Mucosa of rectum (tissue), 2 donors: ENCODE data around the gene NOP56.

Experiments
- H3K27ac ChIP-seq, 2 donors: one replicate each; pipeline ENCODE4 v1.7.0; 2013; ENCODE audit warnings: inconsistent platforms in 2 of 2, low read depth in 2 of 2, low read length in 2 of 2
- H3K27me3 ChIP-seq, 2 donors: one replicate each; pipeline ENCODE4 v1.7.0; 2013; ENCODE audit warnings: low read length in 2 of 2; ENCODE audit not compliant: control insufficient read depth in 2 of 2, insufficient read depth in 2 of 2
- H3K36me3 ChIP-seq, 2 donors: one replicate each; pipeline ENCODE4 v1.7.0; 2013; ENCODE audit warnings: low read length in 2 of 2; ENCODE audit not compliant: control insufficient read depth in 2 of 2, insufficient read depth in 2 of 2
- H3K4me1 ChIP-seq, 2 donors: one replicate each; pipeline ENCODE4 v1.7.0; 2013; ENCODE audit warnings: low read length in 2 of 2, mild to moderate bottlenecking in 1 of 2; ENCODE audit not compliant: control insufficient read depth in 2 of 2, insufficient read depth in 2 of 2
- H3K4me3 ChIP-seq, 2 donors: one replicate each; pipeline ENCODE4 v1.7.0; 2013; ENCODE audit warnings: low read length in 2 of 2
- H3K9ac ChIP-seq, 2 donors: one replicate each; pipeline ENCODE4 v1.7.0; 2013; ENCODE audit warnings: low read length in 2 of 2, low read depth in 1 of 2, mild to moderate bottlenecking in 1 of 2
- H3K9me3 ChIP-seq, 2 donors: one replicate each; pipeline ENCODE4 v1.7.0; 2013; ENCODE audit warnings: low read length in 2 of 2; ENCODE audit not compliant: control insufficient read depth in 2 of 2
- donor health status: healthy.
- donor health status: Normal muscosa, but diverticular disease.

The NOP56 gene

GRCh38 chr20:2651772-2652723 lies at the start of gene NOP56:
Gene NOP56, plus strand, starts transcription at chr20:2652632. Its CDS starts 29 bp downstream, at chr20:2652661.
- H3K4me3 ChIP-seq, result peak within 1 kb of the TSS; percentile 91 to 97
- H3K9ac ChIP-seq, result peak within 1 kb of the TSS; percentile 81 to 85
- H3K27me3 ChIP-seq, result no peaks in the 10 kb centered on the region
- peaks cover 27 to 32% of the 10 kb centered on the region in 2 donors for H3K36me3 ChIP-seq
- peaks cover 12 to 17% of the 10 kb centered on the region in 2 donors for H3K4me1 ChIP-seq
- no peaks in the 10 kb centered on the region for H3K9me3 ChIP-seq
- peak within 1 kb of the TSS; percentile 76 to 91 for H3K27ac ChIP-seq

GRCh38 chr20:2602746-2603145 lies 49.7 kb upstream of the NOP56 start:
- no peak overlapping the region for H3K27ac ChIP-seq
- peak overlapping the region; percentile 54 to 56 for H3K4me3 ChIP-seq
- no peak overlapping the region for H3K9ac ChIP-seq
- H3K36me3 ChIP-seq, result no peaks in the 10 kb centered on the region
- H3K4me1 ChIP-seq, result peaks cover 3 to 19% of the 10 kb centered on the region in 2 donors
- peaks cover 0 to 5% of the 10 kb centered on the region in 2 donors for H3K9me3 ChIP-seq
- no peaks in the 10 kb centered on the region for H3K27me3 ChIP-seq

- Histone ChIP-seq H3K9me3 (peaks cover 0 to 5% of the 10 kb centered on the region in 2 donors), H3K27me3 (no peaks in the 10 kb centered on the region), H3K4me1 (peaks cover 0 to 19% of the 10 kb centered on the region in 2 donors), H3K4me3 (peak overlapping the region in 1 of 2 donors; percentile 20), H3K9ac (no peak overlapping the region), H3K27ac (no peak overlapping the region), H3K36me3 (no peaks in the 10 kb centered on the region)
Observed at GRCh38 chr20:2603816-2604505, 48.5 kb upstream of the NOP56 start.

GRCh38 chr20:2604506-2604835 lies 48.0 kb upstream of the NOP56 start:
- Histone ChIP-seq H3K4me1 (peaks cover 0 to 19% of the 10 kb centered on the region in 2 donors), H3K9ac (no peak overlapping the region), H3K27me3 (no peaks in the 10 kb centered on the region), H3K9me3 (peaks cover 0 to 5% of the 10 kb centered on the region in 2 donors), H3K36me3 (no peaks in the 10 kb centered on the region), H3K27ac (peak overlapping the region in 1 of 2 donors; percentile 29), H3K4me3 (no peak overlapping the region)

- Histone ChIP-seq H3K27ac (no peak overlapping the region), H3K27me3 (no peaks in the 10 kb centered on the region), H3K4me3 (no peak overlapping the region), H3K9ac (no peak overlapping the region), H3K9me3 (peaks cover 0 to 5% of the 10 kb centered on the region in 2 donors), H3K4me1 (peaks cover 0 to 9% of the 10 kb centered on the region in 2 donors), H3K36me3 (no peaks in the 10 kb centered on the region)
Observed at GRCh38 chr20:2606507-2607006, 45.9 kb upstream of the NOP56 start.

- no peak overlapping the region for H3K4me3 ChIP-seq
- H3K9ac ChIP-seq, result no peak overlapping the region
- H3K9me3 ChIP-seq, result peaks cover 0 to 5% of the 10 kb centered on the region in 2 donors
- no peaks in the 10 kb centered on the region for H3K4me1 ChIP-seq
- H3K27me3 ChIP-seq, result no peaks in the 10 kb centered on the region
- no peaks in the 10 kb centered on the region for H3K36me3 ChIP-seq
- no peak overlapping the region for H3K27ac ChIP-seq
Observed at GRCh38 chr20:2610326-2610725, 42.1 kb upstream of the NOP56 start.

GRCh38 chr20:2610941-2611720 lies 41.3 kb upstream of the NOP56 start:
- Histone ChIP-seq H3K9me3 (peaks cover 0 to 5% of the 10 kb centered on the region in 2 donors), H3K27me3 (no peaks in the 10 kb centered on the region), H3K9ac (no peak overlapping the region), H3K4me1 (no peaks in the 10 kb centered on the region), H3K36me3 (no peaks in the 10 kb centered on the region), H3K27ac (no peak overlapping the region), H3K4me3 (no peak overlapping the region)

GRCh38 chr20:2612073-2612472 lies 40.4 kb upstream of the NOP56 start:
- Histone ChIP-seq H3K4me1 (no peaks in the 10 kb centered on the region), H3K27ac (no peak overlapping the region), H3K36me3 (no peaks in the 10 kb centered on the region), H3K9me3 (peaks cover 0 to 4% of the 10 kb centered on the region in 2 donors), H3K27me3 (no peaks in the 10 kb centered on the region), H3K4me3 (no peak overlapping the region), H3K9ac (no peak overlapping the region)

GRCh38 chr20:2616634-2617033 lies 35.8 kb upstream of the NOP56 start:
- no peak overlapping the region for H3K4me3 ChIP-seq
- H3K4me1 ChIP-seq, result no peaks in the 10 kb centered on the region
- no peaks in the 10 kb centered on the region for H3K36me3 ChIP-seq
- no peaks in the 10 kb centered on the region for H3K9me3 ChIP-seq
- H3K9ac ChIP-seq, result no peak overlapping the region
- H3K27me3 ChIP-seq, result no peaks in the 10 kb centered on the region
- H3K27ac ChIP-seq, result no peak overlapping the region
